HEK293 (cell line): Measurements from ENCODE around the gene ZNHIT3.

Experiments
- BCL11A ChIP-seq: fragments of 450-650 bp; formaldehyde crosslinking; IDR thresholded peaks from 2 replicates; pipeline ENCODE4 v1.5.1; 2016; ENCODE audit warnings: low read depth, missing biosample characterization, missing genetic modification characterization
- FEZF1 ChIP-seq: fragments of 450-650 bp; formaldehyde crosslinking; IDR thresholded peaks from 2 replicates; pipeline ENCODE4 v1.5.1; 2016; ENCODE audit warnings: missing biosample characterization, missing genetic modification characterization
- KLF8 ChIP-seq: fragments of 450-650 bp; formaldehyde crosslinking; IDR thresholded peaks from 2 replicates; pipeline ENCODE4 v1.5.1; 2016; ENCODE audit warnings: missing biosample characterization, missing genetic modification characterization
- OVOL3 ChIP-seq: fragments of 450-650 bp; formaldehyde crosslinking; IDR thresholded peaks from 2 replicates; pipeline ENCODE4 v1.5.1; 2016; ENCODE audit warnings: missing biosample characterization, missing genetic modification characterization
- PRDM2 ChIP-seq: fragments of 450-650 bp; formaldehyde crosslinking; IDR thresholded peaks from 2 replicates; pipeline ENCODE4 v1.5.1; 2016; ENCODE audit warnings: missing biosample characterization, missing genetic modification characterization, borderline replicate concordance
- REST ChIP-seq: fragments of 450-650 bp; formaldehyde crosslinking; IDR thresholded peaks from 2 replicates; pipeline ENCODE4 v1.5.1; 2016; ENCODE audit warnings: missing biosample characterization, missing genetic modification characterization
- TRIM28 ChIP-seq: IDR thresholded peaks from 2 replicates; pipeline ENCODE4 v1.6.1; 2011; ENCODE audit warnings: low read length, control low read depth, borderline replicate concordance
- WT1 ChIP-seq: fragments of 450-650 bp; formaldehyde crosslinking; IDR thresholded peaks from 2 replicates; pipeline ENCODE4 v1.5.1; 2016; ENCODE audit warnings: missing biosample characterization, missing genetic modification characterization
- ZBTB26 ChIP-seq: fragments of 450-650 bp; formaldehyde crosslinking; optimal IDR thresholded peaks from 2 replicates; pipeline ENCODE3; 2016; ENCODE audit warnings: missing biosample characterization, mild to moderate bottlenecking, missing genetic modification characterization
- ZNF18 ChIP-seq: fragments of 450-650 bp; formaldehyde crosslinking; IDR thresholded peaks from 2 replicates; pipeline ENCODE4 v1.5.1; 2016; ENCODE audit warnings: missing biosample characterization, missing genetic modification characterization
- ZNF26 ChIP-seq: fragments of 450-650 bp; formaldehyde crosslinking; IDR thresholded peaks from 2 replicates; pipeline ENCODE4 v1.5.1; 2016; ENCODE audit warnings: missing biosample characterization, missing genetic modification characterization
- ZNF350 ChIP-seq: fragments of 450-650 bp; formaldehyde crosslinking; IDR thresholded peaks from 2 replicates; pipeline ENCODE4 v1.5.0; 2017; ENCODE audit warnings: missing biosample characterization, mild to moderate bottlenecking, missing genetic modification characterization
- ZNF398 ChIP-seq: fragments of 450-650 bp; formaldehyde crosslinking; IDR thresholded peaks from 2 replicates; pipeline ENCODE4 v1.5.1; 2017; ENCODE audit warnings: missing biosample characterization, missing genetic modification characterization
- ZNF449 ChIP-seq: fragments of 450-650 bp; formaldehyde crosslinking; IDR thresholded peaks from 2 replicates; pipeline ENCODE4 v1.5.1; 2017; ENCODE audit warnings: missing biosample characterization, mild to moderate bottlenecking, missing genetic modification characterization, moderate library complexity
- ZNF530 ChIP-seq: fragments of 450-650 bp; formaldehyde crosslinking; IDR thresholded peaks from 2 replicates; pipeline ENCODE4 v1.5.1; 2016; ENCODE audit warnings: low read depth, missing biosample characterization, missing genetic modification characterization
- ZNF548 ChIP-seq: fragments of 450-650 bp; formaldehyde crosslinking; IDR thresholded peaks from 2 replicates; pipeline ENCODE4 v1.5.1; 2016; ENCODE audit warnings: missing biosample characterization, missing genetic modification characterization
- ZNF610 ChIP-seq: fragments of 450-650 bp; formaldehyde crosslinking; IDR thresholded peaks from 2 replicates; pipeline ENCODE4 v1.5.1; 2016; ENCODE audit warnings: missing biosample characterization, missing genetic modification characterization, borderline replicate concordance
- ZNF629 ChIP-seq: fragments of 450-650 bp; formaldehyde crosslinking; IDR thresholded peaks from 2 replicates; pipeline ENCODE4 v1.5.1; 2017; ENCODE audit warnings: missing biosample characterization, missing genetic modification characterization
- ZNF785 ChIP-seq: fragments of 450-650 bp; formaldehyde crosslinking; IDR thresholded peaks from 2 replicates; pipeline ENCODE4 v1.5.1; 2016; ENCODE audit warnings: missing biosample characterization, missing genetic modification characterization

Gene ZNHIT3

GRCh38 chr17:36486204-36487194 is at the start of gene ZNHIT3 (continued):
- TF ChIP-seq ZNF26: no peak
- TF ChIP-seq ZNF548: no peak
- TF ChIP-seq ZNF785 (tag by site-specific recombination): no peak
- TF ChIP-seq REST (tag by site-specific recombination): peak; percentile 86
- TF ChIP-seq KLF8 (tag by site-specific recombination): peak; percentile 90
- no peak for TF ChIP-seq ZNF530
- TF ChIP-seq ZNF629 (tag by site-specific recombination): peak; percentile 65; the same call in 1 of the 2 replicates
- no peak for TF ChIP-seq BCL11A (tag by site-specific recombination)
- TF ChIP-seq ZNF350 (tag by site-specific recombination): no peak
- no peak for TF ChIP-seq ZNF398 (tag by site-specific recombination)
- peak; percentile 98 for TF ChIP-seq ZBTB26 (tag by site-specific recombination)
- no peak for TF ChIP-seq PRDM2
- no peak for TF ChIP-seq OVOL3 (tag by site-specific recombination)
- TF ChIP-seq ZNF449 (tag by site-specific recombination): no peak
- no peak; the same call in 1 of the 2 replicates for TF ChIP-seq ZNF610 (tag by site-specific recombination)
- TF ChIP-seq FEZF1 (tag by site-specific recombination): no peak
- TF ChIP-seq WT1: no peak
- no peak for TF ChIP-seq TRIM28
- TF ChIP-seq ZNF18 (tag by site-specific recombination): no peak
